Activated CD4-positive, alpha-beta T cell treated with anti-CD3 and anti-CD28 coated beads, Interleukin-2, amount 10 ng/mL, durations not matched to agents 24 days and 14 days (primary cell): Measurements from ENCODE around the gene TEX13B. TPM values are rescaled to one million over a fixed set of nuclear protein-coding genes. Genes with fewer than 3 reads are reported as not detected.
"Not testable (repeated sequence)": the region's sequence is repeated elsewhere in the genome, so short reads cannot be mapped to it uniquely, and the experiment has no call there.

Experiments
- DNase-seq: peaks from one replicate; pipeline ENCODE4 v3.0.0; 2022
- H3K27ac Mint-ChIP-seq: one replicate; pipeline ENCODE4 v1.8.0; 2022; ENCODE audit warnings: mild to moderate bottlenecking, mixed read lengths
- H3K27me3 Mint-ChIP-seq: one replicate; pipeline ENCODE4 v1.8.0; 2022; ENCODE audit warnings: mixed read lengths
- H3K36me3 Mint-ChIP-seq: one replicate; pipeline ENCODE4 v1.8.0; 2022; ENCODE audit warnings: low read depth, mild to moderate bottlenecking, mixed read lengths
- H3K4me1 Mint-ChIP-seq: one replicate; pipeline ENCODE4 v1.8.0; 2021; ENCODE audit warnings: mixed read lengths
- H3K4me3 Mint-ChIP-seq: one replicate; pipeline ENCODE4 v1.8.0; 2022; ENCODE audit warnings: mild to moderate bottlenecking, moderate library complexity, mixed read lengths
- H3K9me3 Mint-ChIP-seq: one replicate; pipeline ENCODE4 v1.8.0; 2021; ENCODE audit warnings: mixed read lengths
- intact Hi-C: fragments of 100-400 bp; cut with micrococcal nuclease; formaldehyde crosslinking; loops from one replicate; pipeline ENCODE4 v1.15.1; 2023
- total RNA-seq: library from RNA; stranded (reverse); gene quantifications from 2 replicates; pipeline ENCODE4 v1.2.3, GENCODE V29; 2022

The TEX13B gene
- total RNA-seq, 1 donor from 2014 or later: not detected

GRCh38 chrX:107979534-107979933, 2.6 kb downstream of the TEX13B start:
- DNase-seq: no peak
- Mint-ChIP-seq H3K27ac (no peak overlapping the region), H3K27me3 (no peaks in the 10 kb centered on the region), H3K4me1 (peaks cover 1% of the 10 kb centered on the region), H3K4me3 (no peak overlapping the region), H3K36me3 (no peaks in the 10 kb centered on the region), H3K9me3 (no peaks in the 10 kb centered on the region)
- intact Hi-C loops: no loop called here

GRCh38 chrX:107978707-107979307, 3.4 kb downstream of the TEX13B start:
- H3K4me1 Mint-ChIP-seq: peaks cover 1% of the 10 kb centered on the region
- H3K4me3 Mint-ChIP-seq: no peak overlapping the region
- H3K9me3 Mint-ChIP-seq: no peaks in the 10 kb centered on the region
- no peak for DNase-seq
- H3K27me3 Mint-ChIP-seq: no peaks in the 10 kb centered on the region
- H3K36me3 Mint-ChIP-seq: no peaks in the 10 kb centered on the region
- H3K27ac Mint-ChIP-seq: no peak overlapping the region
- intact Hi-C loops: no loop called here

- H3K9me3 Mint-ChIP-seq: no peaks in the 10 kb centered on the region
- H3K36me3 Mint-ChIP-seq: no peaks in the 10 kb centered on the region
- H3K4me1 Mint-ChIP-seq: peaks cover 1% of the 10 kb centered on the region
- intact Hi-C loops: no loop called here
- DNase-seq: no peak
- H3K27ac Mint-ChIP-seq: no peak overlapping the region
- no peak overlapping the region for H3K4me3 Mint-ChIP-seq
- H3K27me3 Mint-ChIP-seq: no peaks in the 10 kb centered on the region
Observed at GRCh38 chrX:107978071-107978470, 4.1 kb downstream of the TEX13B start.

- Mint-ChIP-seq H3K27me3 (no peaks in the 10 kb centered on the region), H3K4me1 (no peaks in the 10 kb centered on the region), H3K4me3 (no peak overlapping the region), H3K36me3 (no peaks in the 10 kb centered on the region), H3K9me3 (peaks cover 3% of the 10 kb centered on the region), H3K27ac (no peak overlapping the region)
- no peak for DNase-seq
- intact Hi-C loops: no loop called here
Observed at GRCh38 chrX:107971636-107972035, 10.5 kb downstream of the TEX13B start.

GRCh38 chrX:107970073-107970472, 12.1 kb downstream of the TEX13B start:
- H3K4me3 Mint-ChIP-seq: no peak overlapping the region
- DNase-seq: no peak
- intact Hi-C loops: no loop called here
- H3K27me3 Mint-ChIP-seq: no peaks in the 10 kb centered on the region
- H3K9me3 Mint-ChIP-seq: peaks cover 3% of the 10 kb centered on the region
- H3K4me1 Mint-ChIP-seq: no peaks in the 10 kb centered on the region
- no peak overlapping the region for H3K27ac Mint-ChIP-seq
- no peaks in the 10 kb centered on the region for H3K36me3 Mint-ChIP-seq

- Mint-ChIP-seq H3K4me3 (no peak overlapping the region), H3K27me3 (no peaks in the 10 kb centered on the region), H3K27ac (no peak overlapping the region), H3K36me3 (no peaks in the 10 kb centered on the region), H3K9me3 (peaks cover 3% of the 10 kb centered on the region), H3K4me1 (no peaks in the 10 kb centered on the region)
- intact Hi-C loops: no loop called here
- DNase-seq: no peak
Observed at GRCh38 chrX:107968623-107969022, 13.5 kb downstream of the TEX13B start.

GRCh38 chrX:107955337-107955736, 26.8 kb downstream of the TEX13B start:
- H3K36me3 Mint-ChIP-seq, H3K27me3 Mint-ChIP-seq, H3K4me3 Mint-ChIP-seq, H3K9me3 Mint-ChIP-seq, H3K27ac Mint-ChIP-seq, intact Hi-C loops, H3K4me1 Mint-ChIP-seq, DNase-seq: not testable (repeated sequence)

GRCh38 chrX:107940095-107940494, 42.1 kb downstream of the TEX13B start:
- intact Hi-C loops: no loop called here
- no peak for DNase-seq
- Mint-ChIP-seq H3K27ac (no peak overlapping the region), H3K4me1 (no peaks in the 10 kb centered on the region), H3K36me3 (no peaks in the 10 kb centered on the region), H3K4me3 (no peak overlapping the region), H3K9me3 (no peaks in the 10 kb centered on the region), H3K27me3 (peaks cover 6% of the 10 kb centered on the region)

GRCh38 chrX:107936434-107936730, 45.8 kb downstream of the TEX13B start:
- H3K4me1 Mint-ChIP-seq: no peaks in the 10 kb centered on the region

GRCh38 chrX:107935664-107936433, 46.3 kb downstream of the TEX13B start:
- no peaks in the 10 kb centered on the region for H3K36me3 Mint-ChIP-seq
- H3K4me3 Mint-ChIP-seq: peak overlapping the region; percentile 47

More at GRCh38 chrX:107936434-107936730, 45.8 kb downstream of the TEX13B start:
- Mint-ChIP-seq H3K36me3 (no peaks in the 10 kb centered on the region), H3K9me3 (no peaks in the 10 kb centered on the region), H3K27ac (no peak overlapping the region), H3K4me3 (no peak overlapping the region), H3K27me3 (peaks cover 5% of the 10 kb centered on the region)
- no peak for DNase-seq
- intact Hi-C loops: no loop called here

GRCh38 chrX:107935200-107935599, 47.0 kb downstream of the TEX13B start:
- Mint-ChIP-seq H3K4me1 (no peaks in the 10 kb centered on the region), H3K27me3 (peaks cover 5% of the 10 kb centered on the region), H3K27ac (no peak overlapping the region), H3K36me3 (no peaks in the 10 kb centered on the region), H3K4me3 (no peak overlapping the region), H3K9me3 (no peaks in the 10 kb centered on the region)
- DNase-seq: no peak
- intact Hi-C loops: no loop called here

More at GRCh38 chrX:107935664-107936433, 46.3 kb downstream of the TEX13B start:
- no peak for DNase-seq
- intact Hi-C loops: no loop called here
- H3K27ac Mint-ChIP-seq: no peak overlapping the region
- H3K4me1 Mint-ChIP-seq: no peaks in the 10 kb centered on the region
- no peaks in the 10 kb centered on the region for H3K9me3 Mint-ChIP-seq
- H3K27me3 Mint-ChIP-seq: peaks cover 5% of the 10 kb centered on the region

- peaks cover 5% of the 10 kb centered on the region for H3K27me3 Mint-ChIP-seq
- DNase-seq: no peak
- intact Hi-C loops: no loop called here
Observed at GRCh38 chrX:107934262-107934661, 47.9 kb downstream of the TEX13B start.

More at GRCh38 chrX:107934262-107934661, 47.9 kb downstream of the TEX13B start:
- H3K9me3 Mint-ChIP-seq: no peaks in the 10 kb centered on the region
- no peaks in the 10 kb centered on the region for H3K36me3 Mint-ChIP-seq
- no peak overlapping the region for H3K27ac Mint-ChIP-seq
- no peak overlapping the region for H3K4me3 Mint-ChIP-seq
- no peaks in the 10 kb centered on the region for H3K4me1 Mint-ChIP-seq
